ENCODE measurements around the gene MROH2A.

Gene MROH2A

GRCh38 chr2:233835230-233836186 lies 57.4 kb downstream of the MROH2A start:
- DNase-seq (ENCODE audit: low spot score): no peak

- no peak for DNase-seq (ENCODE audit: low spot score)
Observed at GRCh38 chr2:233836359-233836758, 58.2 kb downstream of the MROH2A start.

GRCh38 chr2:233837694-233838229 lies 59.6 kb downstream of the MROH2A start:
- no peak for DNase-seq (ENCODE audit: low spot score)

- DNase-seq (ENCODE audit: low spot score): no peak
Observed at GRCh38 chr2:233838251-233838650, 60.1 kb downstream of the MROH2A start.

- no peak for DNase-seq (ENCODE audit: low spot score)
Observed at GRCh38 chr2:233838726-233839446, 60.8 kb downstream of the MROH2A start.

- DNase-seq (ENCODE audit: low spot score): no peak
Observed at GRCh38 chr2:233839447-233839820, 61.3 kb downstream of the MROH2A start.

- no peak for DNase-seq (ENCODE audit: low spot score)
Observed at GRCh38 chr2:233840520-233840919, 62.4 kb downstream of the MROH2A start.

- no peak for DNase-seq (ENCODE audit: low spot score)
Observed at GRCh38 chr2:233841183-233841582, 63.1 kb downstream of the MROH2A start.

DNA sequence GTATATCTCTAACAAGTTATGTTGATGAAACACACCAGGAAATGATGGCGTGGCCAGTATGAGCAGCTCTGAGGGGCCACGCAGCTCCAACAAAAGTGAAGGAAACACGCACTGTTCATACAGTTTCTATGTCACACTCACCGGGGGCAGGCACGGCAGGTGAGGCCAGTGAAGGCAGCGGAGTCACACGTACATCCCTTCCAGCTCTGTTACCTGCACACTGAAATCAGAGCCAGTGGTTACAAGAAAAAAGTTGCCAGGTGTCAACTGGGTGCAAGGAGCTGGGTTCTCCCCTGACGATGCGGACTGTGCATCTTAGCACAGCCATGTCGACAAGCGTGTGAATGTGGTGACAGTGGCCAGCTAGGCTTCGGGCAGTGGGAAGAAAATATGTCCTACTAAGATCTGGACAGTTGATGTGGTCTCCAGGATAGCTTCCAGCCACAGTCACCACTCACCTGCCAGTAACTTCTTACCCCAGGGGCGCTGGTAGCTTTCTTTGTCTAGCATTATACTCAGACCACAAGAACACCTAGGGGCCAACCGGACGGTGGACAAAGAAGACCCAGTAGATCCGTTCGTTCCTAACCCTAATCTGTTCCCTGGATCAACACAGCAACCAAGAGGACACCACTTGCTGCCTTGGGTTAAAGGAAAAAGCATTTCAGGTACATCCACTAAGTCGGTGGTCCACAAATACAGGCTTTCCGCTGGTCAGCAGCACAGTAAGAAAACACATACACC lies 66.1 kb downstream of the MROH2A start:
- no peak for DNase-seq (ENCODE audit: low spot score)

DNA sequence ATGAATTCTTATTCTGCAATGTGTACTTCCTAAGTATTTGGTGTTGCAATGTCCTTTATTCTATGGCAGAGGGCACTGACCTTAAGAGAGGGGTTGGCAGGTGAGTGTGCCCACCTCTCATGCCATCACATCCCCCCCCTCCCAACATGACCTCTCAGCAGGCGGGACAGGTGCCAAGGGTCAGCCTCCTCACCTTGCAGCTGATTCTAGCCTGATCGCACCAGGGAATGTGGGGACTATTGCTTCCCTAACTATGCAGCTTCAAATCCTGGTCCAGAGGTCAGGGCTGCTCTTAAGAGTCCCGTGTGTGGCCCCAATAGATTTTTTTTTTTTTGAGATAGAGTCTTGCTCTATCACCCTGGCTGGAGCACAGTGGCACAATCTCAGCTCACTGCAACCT lies 66.7 kb downstream of the MROH2A start:
- DNase-seq (ENCODE audit: low spot score): no peak

DNA sequence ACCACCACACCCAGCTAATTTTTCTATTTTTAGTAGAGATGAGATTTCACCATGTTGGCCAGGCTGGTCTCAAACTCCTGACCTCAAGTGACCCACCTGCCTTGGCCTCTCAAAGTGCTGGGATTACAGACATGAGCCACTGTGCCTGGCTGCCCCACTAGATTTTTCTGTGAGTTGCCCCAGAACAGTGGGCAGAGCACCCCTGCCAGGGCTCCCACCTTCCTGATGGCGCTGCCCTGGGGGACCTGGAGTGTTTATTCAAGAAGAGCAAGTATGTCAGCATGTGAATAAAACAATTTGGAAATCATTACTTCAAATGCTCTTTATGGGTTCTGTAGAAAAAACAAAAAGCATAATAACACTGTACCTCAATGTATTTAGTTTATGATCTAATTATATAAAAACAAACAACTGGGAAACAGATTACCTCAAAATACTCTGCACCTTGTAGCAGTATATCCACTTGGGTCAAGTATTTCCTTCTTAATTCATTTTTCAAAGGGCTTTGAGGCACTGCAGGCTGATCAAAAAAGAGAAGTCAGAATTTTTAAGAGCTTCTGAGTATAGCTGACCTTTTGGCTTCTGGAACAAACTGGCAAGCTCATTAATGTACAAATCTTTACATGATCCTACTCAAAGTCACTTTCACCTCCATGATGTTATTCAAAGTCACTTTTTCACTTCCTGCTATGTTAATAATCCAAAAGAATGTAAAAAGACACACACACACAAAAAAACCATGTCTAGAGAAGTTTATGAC lies 67.4 kb downstream of the MROH2A start:
- no peak for DNase-seq (ENCODE audit: low spot score)

DNA sequence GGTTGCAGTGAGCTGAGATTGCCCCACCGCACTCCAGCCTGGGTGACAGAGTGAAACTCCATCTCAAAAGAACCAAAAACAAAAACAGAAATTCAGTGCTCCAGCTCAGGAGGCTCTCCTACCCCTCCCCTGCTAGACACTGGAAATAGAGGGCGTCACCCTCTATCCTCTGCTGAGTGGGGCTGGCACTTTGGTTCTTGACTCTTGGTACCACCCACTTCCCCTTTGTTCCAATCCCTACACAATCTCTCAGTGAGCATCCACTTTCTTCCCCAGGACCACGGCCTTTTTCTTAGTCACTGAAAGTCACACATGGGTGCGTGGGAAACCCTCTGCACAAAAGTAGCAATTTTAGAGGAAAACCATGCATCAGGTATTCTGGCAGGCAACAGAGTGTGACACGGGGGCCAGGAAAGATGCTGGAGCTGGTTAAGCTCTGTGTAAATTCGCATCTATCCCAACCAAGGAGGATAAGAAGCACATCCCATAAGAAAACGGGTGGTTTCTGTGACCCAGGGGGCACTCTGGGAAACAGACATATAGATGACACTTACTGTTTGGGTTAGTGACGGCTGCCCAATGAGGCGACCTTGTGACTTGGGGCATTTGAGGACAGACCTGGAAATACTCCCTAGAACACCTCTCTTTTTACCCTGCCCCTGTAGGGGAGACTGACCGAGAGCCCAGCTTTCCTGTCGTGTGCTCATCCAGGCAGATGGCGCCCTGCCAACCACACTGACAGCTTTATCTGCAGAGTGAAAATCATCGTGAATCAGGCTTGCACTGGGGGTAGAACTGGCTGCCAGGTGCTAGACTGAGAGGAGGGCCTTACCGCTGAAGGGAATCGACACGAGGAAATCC lies 68.5 kb downstream of the MROH2A start:
- no peak for DNase-seq (ENCODE audit: low spot score)

- no peak for DNase-seq (ENCODE audit: low spot score)
Observed at GRCh38 chr2:233847248-233847898, 69.2 kb downstream of the MROH2A start.

- DNase-seq (ENCODE audit: low spot score): no peak
Observed at GRCh38 chr2:233848276-233848675, 70.1 kb downstream of the MROH2A start.

GRCh38 chr2:233849607-233850271 lies 71.6 kb downstream of the MROH2A start:
- no peak for DNase-seq (ENCODE audit: low spot score)

- no peak for DNase-seq (ENCODE audit: low spot score)
Observed at GRCh38 chr2:233850745-233851144, 72.6 kb downstream of the MROH2A start.

GRCh38 chr2:233851169-233851568 lies 73.0 kb downstream of the MROH2A start:
- no peak for DNase-seq (ENCODE audit: low spot score)

DNA sequence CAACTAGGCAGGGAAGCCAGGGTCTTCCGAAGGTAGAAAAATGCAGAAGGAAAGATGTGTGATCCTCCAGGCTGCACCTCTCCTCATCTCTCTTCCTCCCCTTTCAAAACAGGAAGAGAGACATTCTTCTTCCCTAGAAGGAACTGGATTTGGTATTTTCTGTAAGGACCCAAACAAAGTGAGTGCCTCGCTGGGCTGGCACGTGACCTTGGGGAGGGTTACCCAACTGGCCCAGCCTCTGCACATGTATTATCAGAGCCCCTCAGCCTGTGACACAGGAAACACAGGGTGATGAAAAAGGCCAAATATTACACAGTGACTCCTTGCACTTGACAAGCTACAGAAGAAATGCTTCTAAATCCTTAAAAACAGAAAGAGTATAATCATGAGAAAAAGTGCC lies 73.9 kb downstream of the MROH2A start:
- DNase-seq (ENCODE audit: low spot score): no peak

DNA sequence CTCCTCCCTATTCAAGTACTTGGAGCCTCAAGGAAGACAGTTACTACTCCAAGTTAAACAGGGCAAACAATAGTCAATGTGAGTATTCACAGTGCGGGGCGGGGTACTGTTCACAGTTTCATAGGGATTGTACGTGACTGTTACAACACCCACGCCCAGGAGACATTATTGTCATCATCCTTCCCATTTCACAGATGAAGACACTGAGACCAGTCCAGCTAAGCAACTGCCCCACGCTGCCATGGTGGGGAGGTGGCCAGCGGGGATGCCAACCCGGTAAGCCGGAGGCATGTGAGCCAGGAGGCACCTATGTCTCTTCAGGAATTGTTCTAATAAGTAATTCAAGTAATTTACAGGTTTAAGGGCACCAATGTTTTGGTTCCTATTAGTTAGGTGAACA lies 75.2 kb downstream of the MROH2A start:
- no peak for DNase-seq (ENCODE audit: low spot score)

DNA sequence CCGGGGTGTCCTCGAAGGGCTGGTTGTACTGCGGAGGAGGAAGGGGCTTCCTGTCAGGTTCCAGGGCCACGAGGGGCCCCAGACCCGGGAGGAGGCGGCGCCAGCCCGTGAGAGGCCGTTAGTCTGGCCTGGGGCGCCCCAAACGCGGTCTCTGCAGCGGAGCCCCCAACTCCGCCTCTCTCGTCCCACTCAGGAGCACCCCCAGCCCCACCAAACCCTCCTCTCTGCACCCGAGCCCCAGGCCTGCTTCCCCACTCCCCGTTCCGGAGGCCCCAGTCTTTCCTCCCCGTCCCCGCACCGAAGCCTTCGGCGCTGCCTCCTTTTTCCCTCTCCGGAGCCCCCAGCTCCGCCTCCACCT lies 75.7 kb downstream of the MROH2A start:
- no peak for DNase-seq (ENCODE audit: low spot score)
